HepG2 (cell line): Measurements from ENCODE around the gene HYAL2. TPM values are rescaled to one million over a fixed set of nuclear protein-coding genes. Genes with fewer than 3 reads are reported as not detected.

Experiments
- ARID2 ChIP-seq: sonication (generic); formaldehyde crosslinking; IDR thresholded peaks from 2 replicates; pipeline ENCODE4 v1.8.1; 2022; ENCODE audit warnings: mild to moderate bottlenecking, missing genetic modification reagents, borderline replicate concordance
- CENPX ChIP-seq: sonication (generic); formaldehyde crosslinking; IDR thresholded peaks from 2 replicates; pipeline ENCODE4 v1.9.0; 2021; ENCODE audit warnings: mild to moderate bottlenecking, missing genetic modification reagents, moderate library complexity
- KLF11 ChIP-seq: IDR thresholded peaks from 2 replicates; pipeline ENCODE4 v1.6.1; 2016; ENCODE audit warnings: missing compliant biosample characterization
- MNT ChIP-seq: fragments of 450-650 bp; IDR thresholded peaks from 2 replicates; pipeline ENCODE4 v1.6.1; 2016
- NR1H2 ChIP-seq: sonication (generic); formaldehyde crosslinking; IDR thresholded peaks from 2 replicates; pipeline ENCODE4 v1.8.1; 2022; ENCODE audit warnings: low read depth, missing genetic modification reagents, borderline replicate concordance
- TSC22D2 ChIP-seq: sonication (generic); formaldehyde crosslinking; IDR thresholded peaks from 2 replicates; pipeline ENCODE4 v1.5.1; 2020; ENCODE audit warnings: missing genetic modification reagents, mild to moderate bottlenecking, borderline replicate concordance
- ZNF263 ChIP-seq: sonication (generic); formaldehyde crosslinking; IDR thresholded peaks from 2 replicates; pipeline ENCODE4 v1.4.0; 2020; ENCODE audit warnings: missing genetic modification reagents
- ZNF333 ChIP-seq: sonication (generic); formaldehyde crosslinking; IDR thresholded peaks from 2 replicates; pipeline ENCODE4 v1.4.0; 2020; ENCODE audit warnings: mild to moderate bottlenecking, missing genetic modification reagents, borderline replicate concordance
- ZNF446 ChIP-seq: sonication (generic); formaldehyde crosslinking; IDR thresholded peaks from 2 replicates; pipeline ENCODE4 v1.5.0; 2020; ENCODE audit warnings: mild to moderate bottlenecking, missing genetic modification reagents
- ZNF784 ChIP-seq: sonication (generic); formaldehyde crosslinking; IDR thresholded peaks from 2 replicates; pipeline ENCODE4 v1.5.1; 2020; ENCODE audit warnings: missing genetic modification reagents, mild to moderate bottlenecking, borderline replicate concordance
- ZNF792 ChIP-seq: IDR thresholded peaks from 2 replicates; pipeline ENCODE4 v1.6.1; 2016
- polyA plus RNA-seq, 8 experiments: library from polyadenylated mRNA; depleted of rRNA in 3 of 8; stranded (reverse) in 7 of 8; unstranded in 1 of 8; fragments of >200 nt; fragmentation: Illumina TruSeq in 4 of 8; extraction: Trizol in 4 of 8; gene quantifications; 2 replicates each; pipeline versions ENCODE4 v1.2.1 to v1.2.3, GENCODE V29; 2011 to 2016; ENCODE audit warnings: low read depth in 4 of 8, missing spikeins in 1 of 8, mixed read lengths in 1 of 8; ENCODE audit not compliant: insufficient read depth in 1 of 8
- total RNA-seq, 5 experiments: library from RNA; depleted of rRNA; stranded (reverse); fragments of >200 nt; fragmentation: Illumina TruSeq; extraction: Trizol; gene quantifications; 2 replicates each; pipeline ENCODE4 v1.2.3, GENCODE V29; 2016; ENCODE audit warnings: low read depth in 1 of 5
- TF ChIP-seq, protein P1 (sequence below): fragments of 450-650 bp; IDR thresholded peaks from 2 replicates; pipeline ENCODE4 v1.6.1; 2017

The HYAL2 gene
- total and polyA plus RNA-seq, 2 of the 13 experiments (the other 11 are each of a cell fraction or from before 2014, with no cell fraction given), result 76.2 to 102 TPM

DNA sequence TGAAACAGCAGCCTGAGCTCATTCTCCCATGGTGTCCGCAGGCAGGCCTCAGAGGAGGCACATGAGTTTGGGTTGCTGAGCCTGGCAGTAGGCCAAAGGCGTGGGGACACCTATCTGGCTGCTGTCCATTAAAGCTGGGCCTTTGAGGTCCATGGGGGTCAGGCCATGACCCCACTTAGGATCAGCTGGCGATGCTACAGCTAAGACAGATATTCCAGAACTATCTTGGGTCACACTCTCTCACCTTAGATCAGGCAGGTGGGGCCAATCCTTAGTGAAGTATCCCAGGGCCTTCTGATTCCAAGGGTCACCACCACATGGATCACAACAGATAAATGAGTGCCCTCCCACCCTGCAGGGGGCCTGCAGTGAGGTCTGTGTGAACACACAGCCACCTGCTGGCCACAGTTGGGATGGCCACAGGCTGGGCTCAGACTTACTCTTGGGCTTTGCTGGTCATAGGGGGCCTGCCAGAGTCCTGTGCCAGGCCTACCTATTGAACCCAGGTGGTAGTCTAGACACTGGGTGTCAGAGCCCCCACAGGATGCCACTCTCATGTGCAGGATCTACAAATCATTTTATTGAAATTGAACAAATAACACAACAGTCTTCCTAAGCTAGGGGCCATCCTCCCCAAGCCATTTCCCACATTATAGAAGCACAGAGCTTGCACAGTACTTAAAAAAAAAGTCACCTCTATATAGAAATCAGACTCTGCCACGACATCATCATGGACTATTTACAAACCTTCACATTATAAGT is 2.0 kb upstream of the HYAL2 start (continued):
- TF ChIP-seq, protein P1, sequence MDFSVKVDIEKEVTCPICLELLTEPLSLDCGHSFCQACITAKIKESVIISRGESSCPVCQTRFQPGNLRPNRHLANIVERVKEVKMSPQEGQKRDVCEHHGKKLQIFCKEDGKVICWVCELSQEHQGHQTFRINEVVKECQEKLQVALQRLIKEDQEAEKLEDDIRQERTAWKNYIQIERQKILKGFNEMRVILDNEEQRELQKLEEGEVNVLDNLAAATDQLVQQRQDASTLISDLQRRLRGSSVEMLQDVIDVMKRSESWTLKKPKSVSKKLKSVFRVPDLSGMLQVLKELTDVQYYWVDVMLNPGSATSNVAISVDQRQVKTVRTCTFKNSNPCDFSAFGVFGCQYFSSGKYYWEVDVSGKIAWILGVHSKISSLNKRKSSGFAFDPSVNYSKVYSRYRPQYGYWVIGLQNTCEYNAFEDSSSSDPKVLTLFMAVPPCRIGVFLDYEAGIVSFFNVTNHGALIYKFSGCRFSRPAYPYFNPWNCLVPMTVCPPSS, result no peak
- TF ChIP-seq ARID2 (CRISPR knock-in tag), result no peak
- TF ChIP-seq ZNF263 (CRISPR knock-in tag), result no peak
- TF ChIP-seq ZNF792 (CRISPR knock-in tag), result no peak
- no peak for TF ChIP-seq MNT
- no peak for TF ChIP-seq CENPX (CRISPR knock-in tag)
- no peak for TF ChIP-seq ZNF333 (CRISPR knock-in tag)
- no peak for TF ChIP-seq KLF11
- no peak for TF ChIP-seq NR1H2 (CRISPR knock-in tag)
- TF ChIP-seq ZNF446 (CRISPR knock-in tag), result no peak
- TF ChIP-seq ZNF784 (CRISPR knock-in tag), result no peak
- TF ChIP-seq TSC22D2, result no peak
